Kidney glomerular epithelial cell (primary cell): ENCODE data around the gene SLC48A1.

Experiments
- DNase-seq: peaks from one replicate; lab custom pipeline; 2025; lab: John Stamatoyannopoulos, UW

Gene SLC48A1

DNA sequence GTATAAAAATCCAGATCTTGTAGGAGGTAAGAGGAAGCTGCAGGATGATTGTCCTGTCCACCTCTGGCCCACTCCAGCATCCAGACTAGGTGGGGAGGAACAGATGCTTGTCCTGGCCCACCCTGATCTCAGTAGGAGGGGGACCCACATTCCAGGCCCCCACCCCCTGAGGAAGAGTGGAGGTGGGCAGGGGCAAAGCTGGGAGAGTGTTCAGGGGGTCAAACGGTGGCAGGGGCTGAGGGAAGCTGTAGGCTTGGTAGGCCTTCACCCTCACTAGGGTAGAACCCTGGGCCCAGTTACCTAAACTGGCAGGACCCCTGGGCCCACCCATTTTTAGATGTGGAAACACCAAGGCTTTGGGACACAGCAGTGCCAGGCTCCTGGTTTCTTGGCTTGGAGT is 4.1 kb downstream of the SLC48A1 start:
- no peak for DNase-seq

DNA sequence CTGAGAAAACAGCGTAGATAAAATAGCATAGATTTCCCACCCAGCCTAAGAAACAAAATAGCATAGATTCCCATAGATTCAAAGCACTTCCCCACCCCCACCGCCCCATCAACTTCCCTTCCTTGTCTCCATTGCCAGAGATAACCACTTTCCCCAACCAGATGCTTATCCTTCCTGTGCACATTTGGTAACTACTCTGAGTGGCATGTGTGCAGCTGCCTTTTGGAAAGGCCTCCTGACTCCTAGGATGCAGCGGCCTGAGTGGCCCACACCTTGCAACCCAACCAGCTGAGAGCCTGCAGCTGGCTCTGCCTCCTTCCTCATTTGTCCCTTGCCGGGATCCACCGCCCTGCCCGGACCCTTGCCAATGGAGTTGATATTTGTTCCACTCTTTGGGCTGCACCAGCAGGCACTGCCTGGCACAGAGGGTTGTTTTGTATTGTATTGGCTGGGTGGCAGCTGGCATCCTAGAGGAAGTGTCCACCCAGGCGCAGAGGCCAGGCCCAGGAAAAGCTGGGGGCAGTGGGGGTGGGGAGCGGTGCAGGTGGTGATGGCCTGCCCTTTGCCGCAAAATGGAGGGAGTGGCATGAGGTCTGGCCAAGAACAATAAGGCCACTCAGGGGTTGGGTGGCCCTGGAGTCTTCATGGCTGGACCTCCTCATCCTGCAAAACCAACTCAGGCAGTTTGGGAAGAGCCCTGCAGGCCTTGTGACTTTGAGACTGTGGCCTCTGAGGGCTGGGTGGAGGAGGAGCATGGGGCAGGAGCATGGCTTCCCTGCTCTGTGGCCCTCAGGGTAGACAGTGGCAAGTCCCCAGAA is 4.9 kb downstream of the SLC48A1 start:
- no peak for DNase-seq

DNA sequence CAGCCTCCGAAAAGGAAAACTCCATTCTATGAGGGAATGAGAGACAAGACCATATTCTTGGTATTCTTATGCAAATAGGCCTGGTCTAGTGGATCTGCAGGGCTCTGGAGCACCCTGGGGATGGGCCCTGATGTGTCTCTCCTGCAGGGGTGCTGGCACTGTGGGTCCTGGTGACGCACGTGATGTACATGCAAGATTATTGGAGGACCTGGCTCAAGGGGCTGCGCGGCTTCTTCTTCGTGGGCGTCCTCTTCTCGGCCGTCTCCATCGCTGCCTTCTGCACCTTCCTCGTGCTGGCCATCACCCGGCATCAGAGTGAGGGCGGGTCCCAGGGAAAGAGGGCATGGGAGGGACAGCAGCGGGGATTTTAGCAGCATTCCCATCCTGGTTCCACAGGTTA is 5.8 kb downstream of the SLC48A1 start:
- DNase-seq: no peak

DNA sequence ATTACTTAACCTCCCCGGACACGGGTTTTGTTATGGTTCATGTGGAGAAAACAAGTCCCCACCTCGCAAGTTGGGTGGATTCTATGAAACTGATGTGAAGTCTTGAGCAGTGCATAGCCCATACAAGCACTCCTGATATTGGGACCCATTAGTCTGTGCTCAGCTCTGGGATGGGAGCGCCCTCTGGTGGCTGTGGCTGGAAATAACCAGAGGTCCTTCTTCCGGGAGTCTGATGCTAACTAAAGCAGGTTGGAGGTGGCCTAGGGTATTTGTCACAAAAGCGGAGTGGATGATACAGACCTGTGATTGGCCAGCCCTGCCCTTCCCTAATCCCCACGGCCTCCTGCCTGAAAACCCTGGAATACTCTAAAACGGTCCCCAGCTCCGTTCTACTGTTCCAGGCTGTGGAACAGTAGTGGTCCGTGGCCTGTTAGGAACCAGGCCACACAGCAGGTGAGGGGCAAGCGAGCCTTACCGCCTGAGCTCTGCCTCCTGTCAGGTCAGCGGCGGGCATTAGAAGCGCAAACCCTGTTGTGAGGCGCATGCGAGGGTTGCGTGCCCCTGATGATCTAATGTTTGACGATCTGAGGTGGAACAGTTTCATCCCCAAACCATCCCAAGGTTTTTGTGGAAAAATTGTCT is 6.4 kb downstream of the SLC48A1 start:
- peak; percentile 79 for DNase-seq

DNA sequence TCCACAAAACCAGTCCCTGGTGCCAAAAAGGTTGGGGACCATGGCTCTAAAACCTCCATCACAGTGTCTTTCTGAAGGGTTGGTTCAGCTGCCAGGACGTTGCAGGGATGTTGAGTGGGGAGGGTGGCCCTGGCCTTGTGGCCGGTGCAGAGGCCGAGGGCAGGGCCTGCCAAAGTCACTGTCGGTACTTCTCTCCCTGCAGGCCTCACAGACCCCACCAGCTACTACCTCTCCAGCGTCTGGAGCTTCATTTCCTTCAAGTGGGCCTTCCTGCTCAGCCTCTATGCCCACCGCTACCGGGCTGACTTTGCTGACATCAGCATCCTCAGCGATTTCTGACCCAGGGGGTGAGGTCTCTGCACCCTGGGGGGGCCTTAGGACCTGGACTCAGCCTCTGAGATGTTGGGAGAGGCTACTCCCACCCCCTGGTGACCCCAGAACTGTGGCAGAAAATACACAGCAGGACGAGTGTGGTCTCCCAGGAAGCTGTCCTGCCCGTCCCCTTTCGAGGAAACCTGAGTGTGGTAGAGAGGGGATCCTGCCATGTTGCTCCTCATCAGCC is 7.0 kb downstream of the SLC48A1 start:
- no peak for DNase-seq

DNA sequence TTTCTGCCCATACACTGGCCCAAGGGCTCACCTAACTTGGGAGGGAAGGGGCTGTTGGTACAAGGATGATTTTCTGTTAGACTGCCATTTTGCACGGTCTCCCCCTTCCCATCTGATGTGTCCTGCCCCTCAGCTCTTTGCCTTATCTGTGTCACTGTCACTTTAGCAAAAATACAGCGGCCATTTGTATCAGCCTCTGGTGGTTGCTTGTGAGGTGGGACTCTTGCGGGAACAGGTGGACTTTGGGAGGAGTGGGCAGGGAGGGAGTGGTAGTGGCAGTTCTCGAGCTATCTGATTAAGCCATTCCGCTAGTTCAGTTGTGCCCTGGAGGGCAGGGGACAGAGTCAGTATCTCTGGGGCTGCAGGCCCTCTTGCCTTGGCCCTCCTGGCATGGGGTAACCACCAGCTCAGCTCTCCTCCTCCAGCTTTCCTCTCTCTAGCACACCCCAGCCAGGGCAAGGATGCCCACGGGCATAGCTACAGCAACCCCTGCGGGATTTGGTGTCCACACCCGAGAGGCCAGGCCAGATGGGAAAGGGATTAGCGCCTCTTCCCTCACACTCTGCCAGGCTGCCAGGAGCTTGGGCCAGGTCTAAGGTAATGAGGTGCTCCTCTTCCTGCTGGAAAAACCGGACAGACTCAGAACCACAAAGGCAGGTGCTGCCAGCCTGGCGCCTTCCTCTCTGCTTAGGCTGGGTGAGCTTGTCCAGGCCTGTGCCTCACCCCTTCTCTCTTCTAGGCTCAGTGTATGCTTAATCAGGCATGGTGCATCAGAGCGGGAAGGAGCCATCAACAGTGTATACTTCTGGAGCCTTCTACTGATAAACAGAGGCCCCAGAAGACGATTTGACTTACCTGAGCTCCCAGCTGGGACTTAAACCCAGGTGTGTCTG is 8.7 kb downstream of the SLC48A1 start:
- DNase-seq: no peak

DNA sequence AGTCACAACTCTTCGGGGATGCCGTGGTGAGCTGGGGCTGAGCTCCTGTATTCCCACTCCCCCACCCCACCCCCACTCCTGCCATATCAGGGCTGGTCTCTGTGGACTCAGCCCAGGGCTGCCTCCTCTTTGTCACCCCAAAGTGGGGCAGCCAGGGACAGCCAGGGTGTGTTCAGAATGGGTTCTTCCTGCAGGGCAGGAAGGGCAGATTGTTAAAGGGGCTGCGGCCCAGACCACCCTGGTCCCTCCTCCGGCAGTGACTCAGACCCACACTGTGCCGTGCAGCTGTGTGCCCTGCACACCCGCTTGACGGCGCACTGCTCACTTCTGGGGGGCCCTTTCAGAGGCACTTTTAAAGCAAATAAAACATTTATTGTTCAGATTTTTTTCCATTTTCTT is 9.3 kb downstream of the SLC48A1 start:
- DNase-seq: no peak

DNA sequence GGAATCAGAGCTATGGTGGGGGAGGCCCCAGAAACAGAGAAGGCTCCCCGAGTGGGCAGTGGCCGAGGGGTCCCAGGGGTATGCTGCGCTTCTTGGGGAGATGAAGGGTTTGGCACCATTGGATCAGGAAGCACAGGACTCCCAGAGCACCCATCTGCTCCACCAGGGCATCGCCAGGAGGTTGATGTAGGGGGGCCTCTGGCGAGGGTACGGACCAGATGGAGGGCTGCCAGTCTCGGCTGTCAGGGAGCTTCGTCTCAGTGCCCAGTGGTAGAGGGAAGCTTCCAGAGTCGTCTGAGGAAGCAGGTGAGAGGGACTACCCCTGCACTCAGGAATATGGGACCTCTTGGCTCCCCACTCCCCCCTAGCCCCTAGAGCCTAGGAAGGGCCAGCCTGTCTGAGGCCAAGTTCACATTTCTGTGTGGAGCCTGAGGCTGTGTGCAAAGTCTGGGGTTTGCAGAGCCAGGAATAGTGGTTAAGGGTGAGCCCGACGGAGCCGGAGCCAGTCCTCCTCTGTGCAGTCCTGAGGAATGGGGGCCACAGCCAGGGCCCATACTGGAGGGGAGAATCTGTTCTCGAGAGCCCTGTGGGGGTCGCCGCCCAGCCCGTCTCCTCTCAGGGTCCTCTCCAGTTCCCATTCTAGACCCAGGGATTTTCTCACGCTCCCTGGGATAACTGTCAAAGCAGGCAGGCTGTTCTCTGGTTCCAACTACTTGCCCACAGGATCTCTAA is 10.2 kb downstream of the SLC48A1 start:
- DNase-seq: no peak

DNA sequence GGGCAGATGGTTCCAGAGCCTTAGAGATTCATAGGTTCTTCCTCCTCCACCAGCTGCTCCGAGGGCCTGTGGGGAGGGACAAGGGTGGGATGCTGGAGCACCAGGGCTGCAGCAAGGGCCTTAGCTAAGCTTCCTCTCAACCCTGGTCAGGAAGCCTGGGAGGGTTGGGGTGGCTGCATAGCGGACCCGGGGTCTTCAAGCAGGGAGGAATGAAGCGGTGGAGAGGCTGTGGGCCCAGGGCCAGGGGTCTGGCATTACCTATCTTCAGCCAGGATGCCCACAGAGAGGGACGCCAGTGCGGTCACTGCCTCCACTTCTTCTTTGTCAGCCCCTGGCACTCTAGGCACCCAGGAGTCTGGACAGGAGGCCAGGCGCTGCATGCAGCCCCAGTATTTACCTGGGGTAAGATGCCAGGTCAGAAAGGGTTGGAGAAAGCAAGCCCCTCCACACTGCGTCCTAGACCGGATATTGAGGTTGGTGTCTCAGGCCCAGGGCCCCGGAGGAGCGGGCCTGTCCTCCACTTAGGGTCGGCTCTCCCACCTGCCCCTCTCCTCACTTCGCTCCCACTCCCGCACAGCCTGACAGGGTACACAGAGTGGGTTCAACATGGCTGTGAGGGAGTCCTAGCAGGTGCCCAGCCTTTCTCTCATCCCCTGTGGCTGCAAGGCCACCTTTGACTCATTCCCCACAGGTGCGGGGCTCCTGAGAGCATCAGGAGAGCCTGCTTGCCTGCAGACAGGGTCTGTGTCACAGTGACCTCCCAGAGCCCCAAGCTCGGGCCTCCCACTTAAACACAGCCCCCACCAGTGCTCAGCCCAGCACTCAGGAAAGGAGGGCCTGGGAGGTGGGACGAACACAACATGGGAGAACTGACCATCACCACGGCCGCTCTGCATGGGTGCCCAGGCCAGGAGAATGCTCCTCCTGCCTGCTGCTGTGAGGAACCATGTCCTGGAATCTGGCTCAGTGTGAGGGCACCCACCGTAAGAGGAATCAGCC is 11.1 kb downstream of the SLC48A1 start:
- DNase-seq: no peak

DNA sequence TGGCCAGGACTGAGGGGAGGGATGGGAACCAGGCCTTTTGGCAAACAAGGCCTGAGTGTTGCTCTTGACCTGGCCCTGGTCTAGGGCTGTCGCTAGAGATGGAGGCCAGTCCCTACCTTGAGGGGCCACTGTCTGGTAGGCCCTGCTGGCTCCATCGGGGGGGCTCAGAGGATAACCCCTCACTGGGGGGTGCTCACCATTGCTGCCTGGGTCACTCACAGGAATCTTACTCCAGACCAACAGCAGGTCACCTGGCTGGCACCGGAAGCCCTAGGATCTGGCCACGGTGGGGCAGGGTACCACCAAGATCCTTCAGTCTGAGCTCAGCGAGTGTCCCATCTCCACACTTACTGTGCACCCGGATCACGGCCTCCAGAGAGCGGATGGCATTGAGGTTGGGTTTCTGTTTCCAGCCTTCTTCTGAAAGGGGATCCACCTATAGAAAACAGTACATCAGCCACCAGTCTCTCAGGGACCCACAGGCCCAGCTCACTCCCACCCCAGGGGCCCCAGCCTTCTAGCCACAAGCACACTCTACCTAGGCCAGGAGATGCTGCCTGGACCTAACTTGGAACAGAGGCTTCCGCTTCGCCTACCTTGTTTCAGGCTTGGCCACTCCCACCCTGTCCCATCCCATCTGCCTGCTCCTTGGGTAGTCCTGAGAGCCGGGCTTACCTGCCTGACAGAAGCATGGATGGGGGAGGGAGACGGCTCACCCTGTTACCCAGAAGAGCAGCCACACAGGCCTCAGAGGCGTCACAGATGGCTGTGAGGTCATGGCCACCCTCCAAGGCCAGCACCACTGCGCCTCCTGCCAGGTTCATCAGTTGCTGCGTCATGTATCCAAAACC is 12.2 kb downstream of the SLC48A1 start:
- no peak for DNase-seq

DNA sequence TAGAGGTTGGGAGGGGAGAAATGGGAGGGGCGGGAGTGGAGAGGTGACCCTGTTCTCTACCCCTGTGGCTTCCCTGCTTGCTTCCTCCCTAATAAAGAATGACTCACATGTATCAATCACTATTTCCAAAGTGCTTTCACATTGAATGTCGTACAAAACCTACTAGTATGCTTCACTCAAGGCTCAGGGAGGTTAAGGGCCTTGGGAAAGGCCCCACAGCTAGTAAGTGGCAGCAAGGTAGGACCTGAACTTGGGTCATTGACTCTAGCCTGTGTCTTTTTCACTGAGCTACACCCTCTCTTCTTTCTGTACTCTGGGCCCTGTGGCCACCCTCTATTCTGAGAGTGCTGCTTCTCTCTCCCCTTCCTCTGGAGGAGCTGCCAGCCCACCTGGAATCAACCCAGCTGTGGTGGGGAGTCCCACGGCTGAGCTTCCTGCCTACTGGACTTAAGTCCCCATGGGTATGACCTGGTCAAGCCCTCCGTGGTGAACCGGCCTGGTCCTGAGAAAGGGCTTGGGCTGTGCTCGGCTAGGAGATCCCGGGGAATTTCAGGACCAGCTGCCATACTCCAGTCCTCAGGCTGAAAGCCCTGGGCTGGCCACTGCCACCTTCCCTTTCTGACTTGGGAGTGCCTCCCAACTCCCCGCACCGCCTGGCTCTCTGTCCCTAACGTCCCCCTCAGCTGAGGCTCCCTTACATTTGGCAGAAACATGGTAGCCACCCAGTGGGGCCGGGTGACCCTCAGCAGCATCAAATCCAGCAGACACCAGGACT is 13.0 kb downstream of the SLC48A1 start:
- DNase-seq: no peak

DNA sequence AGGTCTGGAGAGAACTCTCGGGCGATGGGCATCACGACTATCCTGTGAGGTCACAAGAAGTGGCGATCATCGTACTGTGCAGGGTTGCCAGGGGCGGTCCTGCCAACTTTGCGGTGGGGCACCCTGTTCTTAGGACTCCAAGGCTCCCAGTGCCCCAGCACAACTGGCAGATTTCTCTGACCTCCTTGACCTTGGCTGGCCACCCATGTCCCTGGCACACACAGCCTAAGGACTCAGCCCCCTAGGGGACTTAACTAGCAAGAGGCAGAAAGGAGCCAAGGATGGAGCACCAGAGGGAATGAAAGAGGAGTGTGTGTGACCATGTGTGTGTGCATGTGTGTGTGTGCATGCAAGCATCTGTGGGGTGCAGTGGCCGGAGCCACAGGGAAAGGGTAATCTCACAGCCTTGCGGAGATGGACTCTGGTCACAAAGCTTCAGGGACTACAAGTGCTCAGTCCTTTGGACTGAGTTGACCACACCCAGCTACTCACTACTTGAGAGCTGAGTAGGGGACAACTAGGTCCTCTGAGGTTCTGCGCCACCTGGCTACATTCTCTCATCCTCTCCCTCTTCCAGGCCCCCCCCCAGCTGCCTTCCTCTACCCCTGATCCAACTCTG is 13.7 kb downstream of the SLC48A1 start:
- DNase-seq: no peak

DNA sequence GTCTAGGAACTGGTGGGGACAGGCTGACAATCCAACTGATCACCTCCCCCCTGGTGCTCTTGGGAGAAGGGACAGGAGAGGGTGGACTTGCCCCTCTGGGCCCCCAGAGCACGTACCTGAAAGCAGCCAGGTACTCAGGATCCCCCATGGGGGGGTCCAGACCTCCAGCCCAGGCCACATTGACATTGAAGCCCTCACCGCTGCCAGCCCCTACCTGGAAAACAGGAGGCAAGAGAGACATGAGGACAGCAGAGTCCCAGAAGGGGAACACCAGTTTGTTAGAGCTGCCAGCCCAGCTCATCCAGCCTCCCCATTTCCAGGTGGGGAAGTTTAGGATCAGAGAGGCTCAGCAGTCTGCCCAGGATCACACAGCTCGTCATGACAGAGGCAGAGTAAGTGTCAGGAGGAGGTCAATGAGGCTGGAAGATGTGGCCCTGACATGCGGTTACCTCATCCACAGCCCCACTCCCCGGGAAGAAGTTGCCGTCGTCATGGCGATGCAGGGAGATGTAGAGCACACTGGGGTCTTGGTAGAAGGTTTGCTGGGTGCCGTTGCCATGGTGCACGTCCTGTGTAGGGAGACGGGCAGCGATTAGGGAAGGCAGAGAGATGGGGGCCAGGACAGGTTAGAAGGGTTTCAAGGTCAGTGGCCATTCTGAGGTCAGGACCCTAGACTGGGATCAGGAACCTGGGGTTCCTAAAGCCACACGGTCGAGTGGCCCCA is 14.7 kb downstream of the SLC48A1 start:
- no peak for DNase-seq

DNA sequence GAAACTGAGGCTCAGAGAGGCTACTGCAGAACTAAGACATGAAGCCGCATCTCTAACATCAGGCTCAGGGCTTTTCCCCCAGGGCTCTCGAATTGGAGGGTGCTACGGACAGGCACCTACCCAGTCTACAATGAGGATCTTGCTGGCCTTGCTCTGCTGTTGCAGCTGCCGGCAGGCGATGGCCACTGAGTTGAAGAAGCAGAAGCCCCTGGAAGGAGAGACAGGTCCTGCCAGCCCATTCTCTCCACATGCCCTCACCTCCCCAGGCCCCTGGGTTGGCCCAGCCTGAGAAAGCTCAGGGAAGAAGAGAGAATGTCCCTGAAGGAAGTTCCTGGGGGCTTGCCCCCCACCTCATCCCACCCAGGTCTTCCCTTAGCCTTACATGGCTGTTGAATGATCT is 16.1 kb downstream of the SLC48A1 start:
- DNase-seq: no peak

DNA sequence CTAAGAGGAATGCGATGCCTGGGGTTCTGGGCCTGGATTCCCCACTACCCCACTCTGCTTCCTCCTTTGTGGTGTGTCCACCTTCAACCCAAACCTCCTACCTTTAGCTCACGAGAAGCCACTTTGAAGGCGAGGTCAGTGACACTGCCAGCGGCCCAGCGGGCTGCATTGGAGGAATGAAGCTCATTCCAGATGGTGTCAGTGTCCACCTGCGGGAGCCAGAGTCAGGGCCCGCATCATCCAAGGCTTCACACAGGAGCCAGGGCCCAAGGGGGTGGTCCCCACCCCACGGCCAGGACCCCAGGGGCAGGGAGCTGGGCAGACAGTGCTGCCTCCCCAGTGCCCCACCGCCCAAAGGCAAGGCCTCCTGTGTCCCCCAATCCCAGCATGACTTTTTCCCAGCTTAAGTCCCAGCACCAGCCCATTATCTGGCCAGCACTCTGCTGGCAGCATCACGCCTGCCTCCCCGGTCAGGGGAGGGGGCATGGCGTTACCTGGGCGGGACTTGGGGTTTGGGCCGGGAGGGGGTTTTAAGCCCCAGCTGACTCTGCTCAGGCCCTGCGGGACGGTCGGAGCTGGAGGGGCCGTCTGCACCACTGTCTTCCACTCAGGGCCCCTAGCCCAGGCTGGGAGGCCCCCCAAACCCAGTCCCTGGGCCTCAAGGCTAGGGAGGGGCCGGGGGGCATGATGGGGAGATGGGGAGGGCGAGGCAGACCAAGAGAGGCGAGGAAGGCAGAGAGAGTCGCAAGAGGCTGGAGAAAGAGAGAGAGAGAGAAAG is 16.9 kb downstream of the SLC48A1 start:
- no peak for DNase-seq

DNA sequence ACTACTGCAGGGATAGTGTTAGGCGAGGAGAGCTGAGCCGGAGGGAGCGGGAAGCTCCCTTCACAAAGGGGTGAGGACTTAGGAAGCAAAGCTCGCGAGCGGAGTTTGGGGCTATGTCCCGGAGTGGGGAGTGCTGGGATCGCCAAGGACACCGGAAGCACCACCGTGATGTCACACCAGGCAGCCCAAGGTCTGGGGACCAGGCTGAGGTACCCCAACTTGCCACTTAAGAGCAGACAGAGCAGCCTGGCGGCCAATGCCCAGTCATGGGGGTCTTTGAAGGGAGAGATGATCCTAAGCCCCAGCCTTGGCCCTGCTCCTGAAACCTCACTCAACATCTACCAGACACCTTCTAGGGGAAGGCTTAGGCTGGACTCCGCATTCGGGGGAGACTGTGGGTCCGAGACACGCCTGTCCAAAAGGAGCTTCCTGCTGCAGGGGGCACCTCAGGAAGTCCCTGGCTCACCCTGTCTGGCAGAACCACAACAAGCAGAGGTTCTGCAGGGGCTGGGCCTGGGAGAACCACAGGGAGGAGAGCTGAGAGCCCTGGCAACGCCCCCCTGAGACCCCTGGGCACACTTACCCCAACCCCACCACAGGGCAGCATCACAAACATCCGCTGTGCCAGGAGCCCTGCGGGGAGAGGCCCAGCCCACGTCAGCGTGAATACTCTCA is 17.8 kb downstream of the SLC48A1 start:
- DNase-seq: no peak
